Left renal pelvis (tissue), 4 donors: Measurements from ENCODE around the gene FZD7. TPM values are rescaled to one million over a fixed set of nuclear protein-coding genes. Genes with fewer than 3 reads are reported as not detected.

Experiments
- DNase-seq, 4 donors: peaks; one replicate each; pipeline ENCODE4 v3.0.0-alpha.2; 2013; ENCODE audit warnings: low read depth in 4 of 4, low spot score in 3 of 4
- polyA plus RNA-seq, 4 donors: library from polyadenylated mRNA; unstranded; fragments of 120-200 nt; gene quantifications; one replicate each; pipeline ENCODE4 v1.2.1, GENCODE V29; 2013; ENCODE audit not compliant: insufficient read length in 4 of 4

Gene FZD7
- polyA plus RNA-seq, 4 donors = 63.2 to 131 (median 78.7) TPM

DNA sequence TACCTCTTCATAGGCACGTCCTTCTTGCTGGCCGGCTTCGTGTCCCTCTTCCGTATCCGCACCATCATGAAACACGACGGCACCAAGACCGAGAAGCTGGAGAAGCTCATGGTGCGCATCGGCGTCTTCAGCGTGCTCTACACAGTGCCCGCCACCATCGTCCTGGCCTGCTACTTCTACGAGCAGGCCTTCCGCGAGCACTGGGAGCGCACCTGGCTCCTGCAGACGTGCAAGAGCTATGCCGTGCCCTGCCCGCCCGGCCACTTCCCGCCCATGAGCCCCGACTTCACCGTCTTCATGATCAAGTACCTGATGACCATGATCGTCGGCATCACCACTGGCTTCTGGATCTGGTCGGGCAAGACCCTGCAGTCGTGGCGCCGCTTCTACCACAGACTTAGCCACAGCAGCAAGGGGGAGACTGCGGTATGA lies 2.3 kb downstream of the FZD7 start:
- DNase-seq = no peak

DNA sequence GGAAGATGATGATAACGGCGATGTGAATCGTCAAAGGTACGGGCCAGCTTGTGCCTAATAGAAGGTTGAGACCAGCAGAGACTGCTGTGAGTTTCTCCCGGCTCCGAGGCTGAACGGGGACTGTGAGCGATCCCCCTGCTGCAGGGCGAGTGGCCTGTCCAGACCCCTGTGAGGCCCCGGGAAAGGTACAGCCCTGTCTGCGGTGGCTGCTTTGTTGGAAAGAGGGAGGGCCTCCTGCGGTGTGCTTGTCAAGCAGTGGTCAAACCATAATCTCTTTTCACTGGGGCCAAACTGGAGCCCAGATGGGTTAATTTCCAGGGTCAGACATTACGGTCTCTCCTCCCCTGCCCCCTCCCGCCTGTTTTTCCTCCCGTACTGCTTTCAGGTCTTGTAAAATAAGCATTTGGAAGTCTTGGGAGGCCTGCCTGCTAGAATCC lies 3.0 kb downstream of the FZD7 start:
- DNase-seq = no peak

GRCh38 chr2:202037086-202037485 lies 3.4 kb downstream of the FZD7 start:
- DNase-seq = no peak

GRCh38 chr2:202038471-202039277 lies 5.0 kb downstream of the FZD7 start:
- no peak for DNase-seq

DNA sequence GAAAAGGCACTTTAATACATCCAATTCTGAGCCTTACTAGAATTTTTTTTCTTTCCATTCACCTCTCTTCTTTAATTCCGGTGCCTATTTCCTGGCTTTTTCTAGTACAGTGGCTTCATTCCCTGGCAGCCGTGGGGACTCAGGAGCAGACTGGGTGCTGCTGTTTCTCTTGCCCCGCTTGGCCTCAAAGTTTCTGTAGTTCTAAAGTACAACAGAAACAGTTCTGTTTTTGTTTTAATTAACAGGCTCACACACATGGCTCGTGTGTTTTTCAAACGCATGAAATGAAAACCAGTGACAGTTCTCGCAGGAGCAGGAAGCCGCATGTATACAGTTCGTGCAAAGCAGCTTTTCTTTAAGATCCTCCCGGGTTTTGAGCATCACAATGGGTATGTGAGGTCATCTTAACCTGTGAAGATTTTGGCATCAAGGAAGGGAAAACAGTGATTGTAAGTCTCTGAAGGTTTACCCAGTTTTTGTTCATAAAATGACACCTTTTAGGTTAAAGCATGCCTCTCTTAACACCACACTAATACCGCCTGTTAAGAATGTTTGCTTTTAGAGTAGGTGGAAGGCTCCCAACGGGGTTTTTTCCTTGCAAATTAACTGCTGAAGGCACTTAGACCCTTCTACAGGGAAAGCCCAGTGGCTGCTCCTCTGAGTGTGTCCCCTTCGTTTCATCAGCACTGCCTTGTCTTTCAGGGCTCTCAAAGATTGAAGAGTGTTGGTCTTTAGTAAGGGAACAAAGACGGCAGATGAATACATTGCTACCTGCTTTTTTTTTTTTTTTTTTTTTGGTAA lies 5.8 kb downstream of the FZD7 start:
- no peak for DNase-seq

GRCh38 chr2:202040079-202040844 lies 6.6 kb downstream of the FZD7 start:
- DNase-seq = no peak

DNA sequence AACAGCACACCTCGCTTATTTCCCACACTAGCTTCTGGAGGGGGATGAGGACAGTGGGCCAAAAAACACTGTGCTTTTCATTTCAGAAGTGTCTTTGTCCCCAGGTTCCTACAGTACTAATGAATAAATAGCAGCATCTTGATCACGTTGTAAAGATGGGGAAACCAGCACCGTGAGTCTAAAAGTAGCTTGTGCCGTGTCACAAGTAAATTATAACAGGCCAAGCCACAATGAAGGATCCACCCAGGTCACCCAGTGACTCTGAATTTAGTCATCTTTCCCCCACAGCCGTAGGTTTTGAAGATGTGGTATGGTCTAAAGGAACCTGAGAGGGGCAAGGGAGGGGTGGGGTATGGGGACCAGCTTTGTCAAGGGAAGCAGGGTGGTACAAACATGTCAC lies 8.8 kb downstream of the FZD7 start:
- DNase-seq = no peak

- no peak for DNase-seq
These were observed 9.8 kb downstream of the FZD7 start for GRCh38 chr2:202043475-202043874.

GRCh38 chr2:202044777-202045176 lies 11.1 kb downstream of the FZD7 start:
- no peak for DNase-seq

DNA sequence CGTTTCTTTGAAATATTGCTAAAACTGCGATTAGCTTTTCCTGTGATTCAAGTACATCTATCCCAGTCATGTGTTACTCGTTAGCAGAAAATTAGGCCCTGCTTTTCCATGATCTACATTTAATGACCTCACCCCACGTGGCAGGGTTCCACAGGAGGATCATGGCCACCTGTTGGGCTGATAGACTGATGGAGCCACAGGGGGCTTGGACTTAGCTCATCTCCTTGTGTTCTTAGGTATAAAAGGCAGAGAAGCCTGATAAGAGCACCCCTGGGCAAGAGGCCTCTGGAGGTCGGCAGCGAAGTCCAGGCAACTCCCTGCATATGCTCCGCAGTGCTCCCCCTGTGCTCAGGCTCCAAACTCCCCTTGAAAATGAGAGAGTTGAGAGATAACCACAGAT lies 12.9 kb downstream of the FZD7 start:
- DNase-seq = no peak

- DNase-seq = no peak
These were observed 15.6 kb downstream of the FZD7 start for GRCh38 chr2:202049092-202049728.

DNA sequence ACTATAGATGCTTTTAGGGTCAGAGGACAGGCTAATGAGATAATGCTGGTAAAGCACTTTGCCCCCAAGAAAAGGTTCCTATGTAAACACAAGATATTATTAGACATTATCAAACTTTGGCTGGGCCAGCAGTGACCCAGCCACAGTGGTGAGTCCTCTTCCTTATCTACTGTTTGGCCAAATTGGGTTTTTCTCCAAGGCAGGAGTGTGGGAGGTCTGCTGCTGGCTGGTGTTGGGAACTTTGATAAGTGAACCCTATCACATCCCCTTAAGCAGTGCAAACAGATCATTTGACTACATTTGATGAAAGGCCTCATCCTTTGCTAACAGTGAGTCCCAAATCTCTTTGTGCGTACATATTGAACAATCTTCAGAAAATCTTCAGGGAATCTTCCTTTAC lies 16.2 kb downstream of the FZD7 start:
- DNase-seq = no peak

- DNase-seq = no peak
These were observed 17.0 kb downstream of the FZD7 start for GRCh38 chr2:202050652-202051051.

DNA sequence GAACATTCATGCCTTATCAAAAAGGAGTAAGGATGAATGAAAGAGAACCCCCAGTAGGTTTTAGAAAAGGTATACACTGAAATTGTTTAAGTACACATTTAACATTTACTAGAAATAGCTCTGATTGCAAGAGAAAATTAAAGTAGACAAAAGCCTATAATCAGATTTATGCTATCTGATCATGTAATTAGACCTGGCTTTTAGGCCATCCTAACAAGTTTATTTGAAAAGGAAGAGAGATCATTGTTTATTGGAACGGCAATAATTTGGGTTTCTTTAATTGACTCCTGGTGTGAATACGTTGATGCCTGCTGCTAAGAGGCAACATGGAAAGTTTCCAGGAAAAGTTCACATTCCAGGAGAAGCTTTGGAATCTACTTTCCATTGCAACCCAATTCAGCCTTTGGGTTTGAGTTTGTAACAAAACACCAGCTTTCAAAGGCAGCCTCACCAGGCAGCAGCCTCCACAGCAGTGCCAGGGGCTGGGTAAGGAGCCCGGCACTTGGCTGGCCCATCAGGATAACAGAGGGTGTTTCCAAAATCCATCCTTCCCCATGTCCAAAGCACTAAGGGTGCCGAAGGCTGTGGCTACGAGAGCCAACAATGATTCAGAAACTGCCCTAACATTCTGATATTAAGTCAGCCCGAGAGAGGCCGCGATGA lies 18.0 kb downstream of the FZD7 start:
- no peak for DNase-seq

GRCh38 chr2:202052235-202052634 lies 18.6 kb downstream of the FZD7 start:
- DNase-seq = no peak

GRCh38 chr2:202054679-202055078 lies 21.0 kb downstream of the FZD7 start:
- DNase-seq = no peak

GRCh38 chr2:202056611-202057010 lies 23.0 kb downstream of the FZD7 start:
- DNase-seq = no peak

DNA sequence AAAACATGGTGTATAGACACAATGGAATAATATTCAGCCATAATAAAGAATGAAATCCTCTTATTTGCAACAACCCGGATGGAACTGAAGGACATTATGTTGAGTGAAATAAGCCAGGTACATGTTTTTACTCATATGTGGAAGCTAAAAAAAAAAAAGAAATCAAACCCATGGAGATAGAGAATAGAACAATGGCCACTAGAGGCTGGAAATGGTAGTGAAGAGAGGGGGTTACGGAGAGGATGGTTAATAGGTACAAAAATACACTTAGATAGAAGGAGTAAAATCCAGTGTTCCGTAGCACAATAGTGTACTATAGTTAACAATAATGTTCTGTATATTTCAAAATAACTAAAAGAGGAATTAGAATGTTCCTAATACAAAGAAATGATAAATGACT lies 26.6 kb downstream of the FZD7 start:
- no peak for DNase-seq

DNA sequence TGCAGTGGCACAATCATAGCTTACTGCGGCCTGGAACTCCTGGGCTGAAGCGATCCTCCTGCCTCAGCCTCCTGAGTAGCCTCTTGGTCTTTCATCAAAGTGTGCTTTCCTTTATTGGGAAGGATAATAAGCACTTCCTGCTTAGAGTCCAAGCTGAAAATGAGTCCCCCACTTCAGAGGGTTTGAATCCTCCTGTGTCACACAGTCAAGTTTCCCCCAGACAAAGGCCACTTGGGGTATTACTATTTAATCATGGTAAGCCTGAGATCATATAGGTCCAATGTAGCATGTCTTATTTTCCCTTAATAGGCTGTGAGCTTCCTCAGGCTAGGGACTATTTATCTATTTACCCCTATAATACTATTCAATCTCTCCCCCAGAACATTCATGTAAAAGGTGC lies 28.0 kb downstream of the FZD7 start:
- no peak for DNase-seq
